Frontal cortex (tissue), 4 donors: Measurements from ENCODE around the gene RWDD3. TPM values are rescaled to one million over a fixed set of nuclear protein-coding genes. Genes with fewer than 3 reads are reported as not detected.

ENCODE experiments used
- DNase-seq, 2 donors: peaks; one replicate each; pipeline ENCODE4 v3.0.0; 2012; ENCODE audit warnings: low spot score in 2 of 2
- FAIRE-seq: peaks from 2 replicates; lab custom pipeline; 2012; peaks lifted over from hg19 to GRCh38; lab: Jason Lieb, UNC
- total RNA-seq: library from RNA; depleted of rRNA; stranded (reverse); fragments of >200 nt; gene quantifications from one replicate; pipeline ENCODE4 v1.2.3, GENCODE V29; 2014
- donor health status: control.
- donor health status: control.
- donor health status: control.

RWDD3 gene
- total RNA-seq, 1 donor from 2014 or later, result 15.9 TPM

- DNase-seq, result no peak
- FAIRE-seq, result no peak
These were observed 44.4 kb downstream of the RWDD3 start for GRCh38 chr1:95278173-95279006.

- no peak for FAIRE-seq
- no peak for DNase-seq
These were observed 47.9 kb downstream of the RWDD3 start for GRCh38 chr1:95281781-95282517.

GRCh38 chr1:95282518-95282895, 48.5 kb downstream of the RWDD3 start:
- DNase-seq, result no peak
- no peak for FAIRE-seq

- FAIRE-seq (no peak), DNase-seq (no peak)
These were observed 50.4 kb downstream of the RWDD3 start for GRCh38 chr1:95284420-95284819.

- FAIRE-seq (no peak), DNase-seq (no peak)
These were observed 52.5 kb downstream of the RWDD3 start for GRCh38 chr1:95286479-95286878.

- DNase-seq, result no peak
- no peak for FAIRE-seq
These were observed 53.1 kb downstream of the RWDD3 start for GRCh38 chr1:95287081-95287480.

- FAIRE-seq (no peak), DNase-seq (no peak)
These were observed 53.8 kb downstream of the RWDD3 start for GRCh38 chr1:95287825-95288224.

Other genes with a start within 250 kb of the RWDD3 start
- gene ALG14, start 161.3 kb upstream of the RWDD3 start, total RNA-seq, result 3.7 TPM
- 15.9 TPM for gene TLCD4, start 116.9 kb upstream of the RWDD3 start, total RNA-seq